RWPE1 (cell line): ENCODE measurements around the gene RERE.
"Not testable (repeated sequence)": the region's sequence is repeated elsewhere in the genome, so short reads cannot be mapped to it uniquely, and the experiment has no call there.

Source experiments
- CTCF ChIA-PET: fragments of 350-600 bp; sonication (Branson Sonifier 250); formaldehyde crosslinking; extraction: SDS; loops from one replicate; lab custom pipeline; 2021; lab: Yijun Ruan, JAX
- POLR2A ChIA-PET: fragments of 400-600 bp; formaldehyde crosslinking; extraction: SDS; loops from one replicate; lab custom pipeline; 2020; ENCODE audit warnings: antibody characterized with exemption; ENCODE audit not compliant: low non-redundant PET; lab: Yijun Ruan, JAX
- DNase-seq: peaks from one replicate; pipeline ENCODE4 v3.0.0; 2012; ENCODE audit warnings: low spot score
- H3K27ac ChIP-seq: fragments of 450-650 bp; 2 replicates; pipeline ENCODE4 v1.5.1; 2017
- TF ChIP-seq, protein P1 (sequence below): fragments of 450-650 bp; conservative IDR thresholded peaks from 2 replicates; pipeline ENCODE4 v1.5.1; 2017; ENCODE audit warnings: low read depth, mild to moderate bottlenecking

Gene RERE

DNA sequence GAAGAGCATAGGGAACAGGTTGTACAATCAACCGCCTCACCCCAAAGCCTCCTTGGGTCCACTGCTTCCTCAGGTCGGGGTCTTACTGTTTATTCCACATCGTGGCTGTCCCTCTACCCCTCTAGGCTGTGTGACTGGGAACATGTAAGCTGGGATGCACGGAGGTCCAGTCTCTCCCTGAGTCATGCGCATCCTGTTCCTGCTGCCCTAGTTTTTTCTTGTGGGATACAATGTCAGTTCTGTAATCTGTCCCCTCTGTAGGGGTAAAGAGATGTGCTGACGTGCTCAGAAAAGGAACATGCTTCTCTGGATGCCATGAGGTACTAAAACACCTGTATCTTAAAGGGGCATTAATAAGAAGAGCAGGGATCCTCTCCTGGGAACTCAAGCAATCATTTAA lies 433.4 kb downstream of the RERE start:
- TF ChIP-seq, protein P1, sequence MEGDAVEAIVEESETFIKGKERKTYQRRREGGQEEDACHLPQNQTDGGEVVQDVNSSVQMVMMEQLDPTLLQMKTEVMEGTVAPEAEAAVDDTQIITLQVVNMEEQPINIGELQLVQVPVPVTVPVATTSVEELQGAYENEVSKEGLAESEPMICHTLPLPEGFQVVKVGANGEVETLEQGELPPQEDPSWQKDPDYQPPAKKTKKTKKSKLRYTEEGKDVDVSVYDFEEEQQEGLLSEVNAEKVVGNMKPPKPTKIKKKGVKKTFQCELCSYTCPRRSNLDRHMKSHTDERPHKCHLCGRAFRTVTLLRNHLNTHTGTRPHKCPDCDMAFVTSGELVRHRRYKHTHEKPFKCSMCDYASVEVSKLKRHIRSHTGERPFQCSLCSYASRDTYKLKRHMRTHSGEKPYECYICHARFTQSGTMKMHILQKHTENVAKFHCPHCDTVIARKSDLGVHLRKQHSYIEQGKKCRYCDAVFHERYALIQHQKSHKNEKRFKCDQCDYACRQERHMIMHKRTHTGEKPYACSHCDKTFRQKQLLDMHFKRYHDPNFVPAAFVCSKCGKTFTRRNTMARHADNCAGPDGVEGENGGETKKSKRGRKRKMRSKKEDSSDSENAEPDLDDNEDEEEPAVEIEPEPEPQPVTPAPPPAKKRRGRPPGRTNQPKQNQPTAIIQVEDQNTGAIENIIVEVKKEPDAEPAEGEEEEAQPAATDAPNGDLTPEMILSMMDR: no peak
- no peak for DNase-seq
- CTCF ChIA-PET: no interaction called here
- H3K27ac ChIP-seq: no peak overlapping the region
- POLR2A ChIA-PET: no interaction called here

DNA sequence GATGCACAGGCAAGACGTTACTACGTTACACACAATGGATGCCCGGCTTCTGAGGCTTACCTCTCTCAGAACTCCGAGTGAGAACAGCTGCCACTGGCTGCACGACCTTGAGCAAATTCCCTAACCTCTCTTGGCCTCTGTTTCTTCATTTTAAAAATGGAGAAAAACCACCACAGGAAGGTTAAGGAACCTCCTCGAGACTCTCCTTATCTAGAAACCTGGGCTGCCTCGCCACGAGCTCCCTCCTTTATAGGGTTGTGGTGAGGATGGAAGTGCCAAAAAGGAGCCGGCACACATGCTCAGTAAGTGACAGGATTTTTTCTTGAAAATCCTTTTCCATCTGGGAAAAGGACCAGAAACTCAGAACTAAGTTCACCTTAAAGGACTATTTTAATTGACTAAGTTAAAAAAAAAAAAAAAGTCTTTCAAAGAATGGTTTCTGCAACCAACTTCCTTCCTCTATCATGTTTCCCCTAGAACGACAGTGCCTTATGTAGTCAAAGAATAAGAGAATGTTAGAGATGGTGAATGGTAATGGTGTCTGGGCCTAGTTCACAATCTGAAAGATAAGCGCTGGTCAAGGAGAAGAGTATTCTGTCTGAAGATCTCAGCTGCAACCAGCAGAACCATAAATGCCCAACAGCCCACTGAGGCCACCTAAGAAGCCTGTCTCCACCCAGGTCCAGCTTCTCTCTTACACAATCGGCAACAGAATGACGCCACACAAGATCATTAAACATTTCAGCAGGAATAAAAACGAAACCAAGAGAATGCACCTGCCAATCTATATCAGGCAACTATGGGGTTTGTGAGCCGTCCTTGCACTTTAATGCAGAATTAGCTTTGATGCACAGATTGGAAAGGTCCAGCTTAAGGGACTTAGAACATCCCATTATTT lies 434.6 kb downstream of the RERE start:
- ChIA-PET POLR2A (no interaction called here), CTCF (no interaction called here)
- TF ChIP-seq, protein P1: no peak
- peak overlapping the region; percentile 55; the same call in 1 of the 2 replicates for H3K27ac ChIP-seq
- DNase-seq: no peak

DNA sequence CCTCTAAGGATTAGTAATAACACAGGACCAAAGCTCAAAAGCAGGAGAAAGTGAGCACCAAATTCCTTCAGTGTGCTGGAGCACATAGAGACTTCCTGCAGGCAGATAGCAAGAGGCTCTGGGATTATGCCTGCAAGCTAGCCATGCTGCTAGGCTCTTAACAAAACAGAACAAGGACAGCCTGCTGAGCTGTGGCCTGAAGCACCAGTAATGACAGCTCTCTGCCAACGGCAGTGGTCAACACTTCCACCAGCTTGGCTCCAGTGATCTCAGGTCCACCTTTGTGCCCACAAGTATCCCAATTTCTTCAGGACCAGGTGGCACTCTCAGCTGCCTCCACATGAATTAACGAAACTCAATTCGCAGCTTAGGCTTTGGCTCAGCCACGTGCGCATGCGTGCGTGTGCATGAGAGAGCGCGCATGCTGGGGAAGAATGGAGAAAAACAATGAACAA lies 435.4 kb downstream of the RERE start:
- ChIA-PET CTCF (no interaction called here), POLR2A (interaction anchor here (0.6 kb wide), 1 partner anchor 892 kb away, joined by 3 read pairs; no protein-coding TSS in a partner anchor)
- H3K27ac ChIP-seq: peak overlapping the region; percentile 55
- DNase-seq: no peak
- TF ChIP-seq, protein P1: no peak

DNA sequence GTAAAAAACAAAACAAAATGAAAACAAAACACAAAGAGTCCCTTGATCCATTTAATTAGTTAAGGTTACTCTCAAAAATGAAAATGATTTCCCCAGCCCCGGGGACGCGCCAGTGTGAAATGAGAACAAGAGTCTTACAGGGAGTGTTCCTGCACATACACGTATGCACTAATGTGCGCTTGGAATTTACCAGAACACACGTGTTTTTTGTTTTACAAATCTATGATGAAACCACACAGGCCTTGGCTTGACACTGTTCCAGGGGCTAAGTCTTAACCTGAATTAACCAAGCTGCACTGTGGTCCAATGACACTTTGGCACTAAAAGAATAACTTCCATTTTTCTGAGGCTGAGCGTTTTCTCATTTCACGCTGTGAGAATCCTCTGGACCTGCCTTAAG lies 435.8 kb downstream of the RERE start:
- no peak overlapping the region for H3K27ac ChIP-seq

DNA sequence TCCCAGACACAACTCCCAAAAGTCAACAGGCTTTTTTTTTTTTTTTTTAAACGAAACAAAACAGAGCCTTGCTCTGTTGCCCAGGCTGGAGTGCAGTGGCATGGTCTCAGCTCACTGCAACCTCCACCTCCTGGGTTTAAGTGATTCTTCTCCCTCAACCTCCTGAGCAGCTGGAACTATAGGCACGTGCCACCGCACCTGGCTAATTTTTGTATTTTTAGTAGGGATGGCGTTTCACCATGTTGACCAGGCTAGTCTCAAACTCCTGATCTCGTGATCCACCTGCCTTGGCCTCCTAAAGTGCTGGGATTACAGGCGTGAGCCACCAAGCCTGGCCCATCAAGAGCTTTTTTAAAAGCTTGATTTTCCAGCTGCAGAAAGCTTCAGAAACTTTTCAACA lies 437.1 kb downstream of the RERE start:
- H3K27ac ChIP-seq, POLR2A ChIA-PET, DNase-seq, CTCF ChIA-PET: not testable (repeated sequence)

More for the DNA sequence above, 435.8 kb downstream of the RERE start:
- TF ChIP-seq, protein P1: no peak
- POLR2A ChIA-PET: interaction anchor here (0.6 kb wide), 1 partner anchor 891 kb away, joined by 3 read pairs; no protein-coding TSS in a partner anchor
- DNase-seq: no peak
- CTCF ChIA-PET: no interaction called here

DNA sequence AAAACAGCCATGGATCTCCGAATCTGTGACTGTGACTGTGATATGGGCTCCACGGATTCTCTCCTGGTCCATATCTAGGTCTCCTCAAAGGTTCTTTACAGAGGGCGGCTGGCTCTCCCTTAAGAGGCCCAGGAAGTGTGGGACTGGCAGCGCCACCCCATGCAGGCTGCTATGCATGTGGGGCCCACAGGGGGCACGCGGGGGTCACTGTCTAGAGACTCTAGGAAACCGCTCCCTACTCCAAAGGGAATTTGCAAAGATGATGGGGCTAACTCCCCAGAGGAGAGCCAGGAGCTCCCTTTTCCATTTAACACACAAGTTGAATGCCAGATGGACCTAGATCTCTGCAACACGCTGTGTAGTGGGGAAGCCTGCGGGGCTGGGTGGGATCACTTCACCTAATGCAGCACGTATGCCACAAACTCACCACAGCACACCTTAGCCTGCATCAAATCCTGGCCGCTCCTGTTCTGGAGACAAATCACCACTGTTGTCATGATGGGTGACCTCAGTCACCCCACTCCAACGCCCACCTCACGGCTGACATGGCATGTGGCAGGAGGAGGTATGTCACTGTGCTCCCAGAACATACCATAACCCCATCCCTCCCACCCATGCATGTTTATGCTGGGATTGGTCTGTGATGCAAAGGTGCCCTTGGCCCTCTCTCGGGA lies 437.8 kb downstream of the RERE start:
- TF ChIP-seq, protein P1: no peak
- ChIA-PET POLR2A (no interaction called here), CTCF (no interaction called here)
- DNase-seq: no peak
- no peak overlapping the region for H3K27ac ChIP-seq
